ENCODE measurements around the gene ZHX3. TPM values are rescaled to one million over a fixed set of nuclear protein-coding genes. Genes with fewer than 3 reads are reported as not detected.

The ZHX3 gene
- total RNA-seq, 1 experiment from 2014 or later = 9.6 TPM

DNA sequence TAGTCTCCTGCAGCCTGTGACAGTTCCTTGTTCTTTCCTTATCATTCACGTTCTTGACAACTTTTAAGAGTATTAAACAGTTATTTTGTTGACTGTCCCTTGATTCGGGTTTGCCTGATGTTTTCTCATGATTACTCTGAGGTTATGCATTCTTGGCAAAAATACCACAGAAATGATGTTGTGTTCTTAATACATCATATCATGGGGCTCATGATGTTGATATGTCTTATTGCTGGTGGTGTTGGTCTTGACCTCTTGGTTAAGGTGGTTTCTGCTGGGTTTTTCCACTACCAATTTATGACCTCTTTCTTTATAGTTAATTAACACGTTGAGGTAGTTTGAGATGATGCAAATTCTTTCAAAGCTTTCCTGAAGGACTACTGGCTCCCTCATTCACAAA is 59.1 kb downstream of the ZHX3 start:
- CTCF ChIA-PET = interaction anchor here (1.0 to 1.5 kb wide), 2 partner anchors 9 to 85 kb away, joined by 3 read pairs; no protein-coding TSS in a partner anchor
- TF ChIP-seq RORB (CRISPR knock-in tag; IDR thresholded peaks at IDR 0.05) = no peak
- no peak for TF ChIP-seq ZNF232 (CRISPR knock-in tag; IDR thresholded peaks at IDR 0.05)
- TF ChIP-seq AFF4 (CRISPR knock-in tag; IDR thresholded peaks at IDR 0.05; ENCODE audit: borderline replicate concordance) = no peak
- TF ChIP-seq ZNF121 (CRISPR knock-in tag; IDR thresholded peaks at IDR 0.05) = no peak
- no peak for TF ChIP-seq JAZF1 (CRISPR knock-in tag; IDR thresholded peaks at IDR 0.05)
- TF ChIP-seq, protein P1, sequence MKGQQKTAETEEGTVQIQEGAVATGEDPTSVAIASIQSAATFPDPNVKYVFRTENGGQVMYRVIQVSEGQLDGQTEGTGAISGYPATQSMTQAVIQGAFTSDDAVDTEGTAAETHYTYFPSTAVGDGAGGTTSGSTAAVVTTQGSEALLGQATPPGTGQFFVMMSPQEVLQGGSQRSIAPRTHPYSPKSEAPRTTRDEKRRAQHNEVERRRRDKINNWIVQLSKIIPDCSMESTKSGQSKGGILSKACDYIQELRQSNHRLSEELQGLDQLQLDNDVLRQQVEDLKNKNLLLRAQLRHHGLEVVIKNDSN (CRISPR knock-in tag; IDR thresholded peaks at IDR 0.05) = no peak
- no peak for TF ChIP-seq SOX15 (CRISPR knock-in tag; IDR thresholded peaks at IDR 0.05)
- no peak for TF ChIP-seq SP1 (CRISPR knock-in tag; conservative IDR thresholded peaks at IDR 0.05)
- TF ChIP-seq TCF7 (CRISPR knock-in tag; IDR thresholded peaks at IDR 0.05; ENCODE audit: low read depth) = no peak
- TF ChIP-seq ZNF219 (CRISPR knock-in tag; IDR thresholded peaks at IDR 0.05; ENCODE audit: borderline replicate concordance) = no peak
- TF ChIP-seq ATF1 (CRISPR knock-in tag; IDR thresholded peaks at IDR 0.05) = no peak
- TF ChIP-seq SMAD3 (CRISPR knock-in tag; IDR thresholded peaks at IDR 0.05; ENCODE audit: borderline replicate concordance) = no peak
- TF ChIP-seq GTF2I (CRISPR knock-in tag; conservative IDR thresholded peaks at IDR 0.05) = no peak
- TF ChIP-seq, protein P2, sequence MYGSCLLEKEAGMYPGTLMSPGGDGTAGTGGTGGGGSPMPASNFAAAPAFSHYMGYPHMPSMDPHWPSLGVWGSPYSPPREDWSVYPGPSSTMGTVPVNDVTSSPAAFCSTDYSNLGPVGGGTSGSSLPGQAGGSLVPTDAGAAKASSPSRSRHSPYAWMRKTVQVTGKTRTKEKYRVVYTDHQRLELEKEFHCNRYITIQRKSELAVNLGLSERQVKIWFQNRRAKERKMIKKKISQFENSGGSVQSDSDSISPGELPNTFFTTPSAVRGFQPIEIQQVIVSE (CRISPR knock-in tag; IDR thresholded peaks at IDR 0.05; ENCODE audit: borderline replicate concordance) = no peak
- TF ChIP-seq, protein P3, sequence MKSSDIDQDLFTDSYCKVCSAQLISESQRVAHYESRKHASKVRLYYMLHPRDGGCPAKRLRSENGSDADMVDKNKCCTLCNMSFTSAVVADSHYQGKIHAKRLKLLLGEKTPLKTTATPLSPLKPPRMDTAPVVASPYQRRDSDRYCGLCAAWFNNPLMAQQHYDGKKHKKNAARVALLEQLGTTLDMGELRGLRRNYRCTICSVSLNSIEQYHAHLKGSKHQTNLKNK (CRISPR knock-in tag; IDR thresholded peaks at IDR 0.05) = no peak
- TF ChIP-seq ATF2 (CRISPR knock-in tag; IDR thresholded peaks at IDR 0.05; ENCODE audit: borderline replicate concordance, low read depth) = no peak
- no peak for TF ChIP-seq KAT7 (CRISPR knock-in tag; IDR thresholded peaks at IDR 0.05; ENCODE audit: borderline replicate concordance)
- H3K36me3 Mint-ChIP-seq = no peaks in the 10 kb centered on the region

DNA sequence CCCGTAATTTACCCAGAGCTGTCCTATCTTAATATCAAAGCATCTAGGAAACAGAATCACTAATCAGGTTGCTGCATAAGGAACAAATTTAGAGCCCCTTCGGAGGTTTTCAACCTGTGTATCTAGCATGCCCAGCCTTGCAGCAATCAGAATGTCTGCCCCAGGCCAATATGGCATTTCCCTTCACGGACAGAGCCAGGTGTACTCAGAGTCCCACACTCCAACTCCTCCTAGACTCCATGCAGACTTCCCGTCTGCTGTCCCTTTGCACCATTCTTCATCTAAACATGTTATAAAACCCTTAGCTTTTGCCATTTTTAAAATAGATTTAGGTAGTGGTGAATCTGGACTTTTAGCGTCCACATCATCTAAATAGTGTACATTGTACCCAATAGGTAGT is 61.0 kb downstream of the ZHX3 start:
- POLR2A ChIA-PET = no interaction called here
- no peak overlapping the region for H3K27ac Mint-ChIP-seq
- no peak for ATAC-seq
- no peak overlapping the region for H3K4me3 Mint-ChIP-seq
- no peaks in the 10 kb centered on the region for H3K36me3 Mint-ChIP-seq
- CTCF ChIA-PET = interaction anchor here (1.4 kb wide), 1 partner anchor 84 kb away, joined by 4 read pairs; the partner anchor contains the start of gene LPIN3
- H3K27me3 Mint-ChIP-seq (ENCODE audit: low read depth) = no peaks in the 10 kb centered on the region
- no peak for TF ChIP-seq JUN (CRISPR knock-in tag; IDR thresholded peaks at IDR 0.05)
- TF ChIP-seq ZSCAN18 (CRISPR knock-in tag; IDR thresholded peaks at IDR 0.05) = no peak
- no peak for TF ChIP-seq ZNF317 (CRISPR knock-in tag; IDR thresholded peaks at IDR 0.05; ENCODE audit: borderline replicate concordance, low read depth)
- no peak for TF ChIP-seq NFATC4 (CRISPR knock-in tag; IDR thresholded peaks at IDR 0.05)
- TF ChIP-seq ZNF423 (CRISPR knock-in tag; IDR thresholded peaks at IDR 0.05) = no peak
- no peak for TF ChIP-seq ETV6 (CRISPR knock-in tag; IDR thresholded peaks at IDR 0.05)
- H3K9me3 Mint-ChIP-seq = no peaks in the 10 kb centered on the region
- no peak for DNase-seq (ENCODE audit: low spot score)
- no peaks in the 10 kb centered on the region for H3K4me1 Mint-ChIP-seq

More for the DNA sequence above, 59.1 kb downstream of the ZHX3 start:
- H3K4me1 Mint-ChIP-seq = no peaks in the 10 kb centered on the region
- H3K4me3 Mint-ChIP-seq = no peak overlapping the region
- H3K9me3 Mint-ChIP-seq = no peaks in the 10 kb centered on the region
- POLR2A ChIA-PET = interaction anchor here (0.7 kb wide), 1 partner anchor 165 kb away, joined by 3 read pairs; no protein-coding TSS in a partner anchor
- no peaks in the 10 kb centered on the region for H3K27me3 Mint-ChIP-seq (ENCODE audit: low read depth)
- DNase-seq (ENCODE audit: low spot score) (no peak), ATAC-seq (no peak)
- no peak overlapping the region for H3K27ac Mint-ChIP-seq

All from WTC11 (cell line).